Measurements from ENCODE around the gene SEMA4F.

DNA sequence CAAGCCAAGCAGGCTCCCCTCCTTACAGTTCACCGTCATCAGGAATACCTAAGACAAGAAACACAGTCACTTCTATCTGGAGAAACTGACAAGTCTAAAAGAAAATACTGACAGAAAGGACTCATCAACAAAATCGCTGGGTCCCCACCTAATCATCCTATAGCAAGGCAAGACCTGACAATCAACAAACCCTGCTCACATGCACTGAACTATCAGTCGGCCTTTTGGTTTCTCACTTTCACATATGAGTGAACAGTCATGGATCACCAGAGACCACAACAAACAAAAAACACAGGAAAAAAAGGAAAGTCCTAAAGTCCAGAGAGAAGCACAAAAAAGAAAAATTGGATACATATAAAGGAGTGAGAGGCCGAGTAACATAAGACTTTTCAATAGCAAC, 70.4 kb downstream of the SEMA4F start:
- no peak for TF ChIP-seq CTCF (IDR thresholded peaks at IDR 0.05; ENCODE audit: low read depth, low read length, poor library complexity, severe bottlenecking)
- TF ChIP-seq EZH2phosphoT487 (IDR thresholded peaks at IDR 0.05; ENCODE audit: borderline replicate concordance, low read length): no peak

All from DOHH2 (cell line).